ENCODE results near the gene TUBAL3. TPM values are rescaled to one million over a fixed set of nuclear protein-coding genes. Genes with fewer than 3 reads are reported as not detected.

TUBAL3 gene
- total RNA-seq, 1 experiment from 2014 or later: 0.15 TPM

- H3K4me3 Mint-ChIP-seq: no peak overlapping the region
- peaks cover 4% of the 10 kb centered on the region for H3K4me1 Mint-ChIP-seq
- no peaks in the 10 kb centered on the region for H3K36me3 Mint-ChIP-seq
- no peaks in the 10 kb centered on the region for H3K27me3 Mint-ChIP-seq (ENCODE audit: low read depth)
- ChIA-PET CTCF (no interaction called here), POLR2A (no interaction called here)
- no peak for TF ChIP-seq ZNF263 (CRISPR knock-in tag; IDR thresholded peaks at IDR 0.05; ENCODE audit: low read depth)
- TF ChIP-seq ARID4B (CRISPR knock-in tag; IDR thresholded peaks at IDR 0.05; ENCODE audit: borderline replicate concordance): no peak
- TF ChIP-seq TCF7 (CRISPR knock-in tag; IDR thresholded peaks at IDR 0.05; ENCODE audit: low read depth): no peak
- TF ChIP-seq CREM (CRISPR knock-in tag; IDR thresholded peaks at IDR 0.05): no peak
- TF ChIP-seq ATF3 (CRISPR knock-in tag; conservative IDR thresholded peaks at IDR 0.05): no peak
- no peak for TF ChIP-seq IRF1 (CRISPR knock-in tag; IDR thresholded peaks at IDR 0.05)
- no peak for TF ChIP-seq ZNF532 (CRISPR knock-in tag; IDR thresholded peaks at IDR 0.05; ENCODE audit: borderline replicate concordance)
- TF ChIP-seq RORB (CRISPR knock-in tag; IDR thresholded peaks at IDR 0.05): no peak
- TF ChIP-seq CDX4 (CRISPR knock-in tag; IDR thresholded peaks at IDR 0.05; ENCODE audit: borderline replicate concordance): no peak
- TF ChIP-seq MLX (CRISPR knock-in tag; IDR thresholded peaks at IDR 0.05): no peak
- TF ChIP-seq NFYB (CRISPR knock-in tag; conservative IDR thresholded peaks at IDR 0.05; ENCODE audit: low read depth): no peak
- TF ChIP-seq NR2C2 (CRISPR knock-in tag; IDR thresholded peaks at IDR 0.05): no peak
- no peak for TF ChIP-seq TEAD1 (CRISPR knock-in tag; IDR thresholded peaks at IDR 0.05)
- no peak for DNase-seq (ENCODE audit: low spot score)
- peaks cover 5% of the 10 kb centered on the region; the same call in 1 of the 2 replicates for H3K9me3 Mint-ChIP-seq
- ATAC-seq: no peak
- H3K27ac Mint-ChIP-seq: no peak overlapping the region
Observed at GRCh38 chr10:5343979-5344378, 60.6 kb downstream of the TUBAL3 start.

GRCh38 chr10:5343561-5343960 is 61.1 kb downstream of the TUBAL3 start:
- no peaks in the 10 kb centered on the region for H3K36me3 Mint-ChIP-seq
- ChIA-PET POLR2A (no interaction called here), CTCF (interaction anchor here (0.6 kb wide), 1 partner anchor 13 kb away, joined by 5 read pairs; no protein-coding TSS in a partner anchor)
- TF ChIP-seq E2F5 (CRISPR knock-in tag; IDR thresholded peaks at IDR 0.05): no peak
- no peak overlapping the region for H3K27ac Mint-ChIP-seq
- H3K27me3 Mint-ChIP-seq (ENCODE audit: low read depth): no peaks in the 10 kb centered on the region
- ATAC-seq: no peak; the same call in 1 of the 2 replicates
- peaks cover 4% of the 10 kb centered on the region for H3K4me1 Mint-ChIP-seq
- no peak for DNase-seq (ENCODE audit: low spot score)
- peaks cover 5% of the 10 kb centered on the region; the same call in 1 of the 2 replicates for H3K9me3 Mint-ChIP-seq
- H3K4me3 Mint-ChIP-seq: no peak overlapping the region

All from WTC11 (cell line).